Suppressor macrophage treated with lipopolysaccharide for 1 hour (primary cell): Measurements from ENCODE around the gene WDR7.

ENCODE experiments used
- DNase-seq, 3 donors: peaks; one replicate each; pipeline ENCODE4 v3.0.0-alpha.2; 2020 to 2022

The WDR7 gene

DNA sequence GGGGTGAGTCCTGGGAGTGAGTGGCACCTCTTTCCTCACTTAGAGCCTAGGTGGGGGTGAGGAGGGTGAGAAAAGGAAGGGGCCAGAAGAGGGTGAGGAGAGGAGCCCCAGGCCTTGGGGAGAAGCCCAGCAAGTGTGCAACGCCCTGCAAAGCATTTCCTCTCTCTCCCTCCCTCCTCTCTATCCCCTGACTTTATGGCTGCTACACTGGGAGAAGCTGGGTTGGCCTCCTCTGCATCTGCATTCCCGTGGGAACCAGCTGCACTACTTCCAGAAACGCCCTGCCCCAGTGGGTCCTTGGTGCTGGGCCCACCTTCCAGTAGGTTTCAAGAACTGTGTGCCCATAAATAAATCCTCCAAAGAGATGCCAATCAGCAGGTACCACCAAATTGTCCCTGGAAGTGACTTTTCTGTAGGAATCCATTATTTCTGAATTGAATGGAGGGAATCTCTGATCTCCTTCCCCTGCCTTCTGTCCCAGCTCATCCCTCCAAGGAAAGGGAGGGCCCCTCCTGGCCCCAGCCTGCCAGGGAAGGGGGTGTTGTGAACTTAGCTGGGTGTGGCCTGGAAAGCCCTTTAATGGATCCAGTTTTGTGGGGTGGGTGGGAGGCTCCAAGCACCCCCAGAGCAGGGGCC is 400.0 kb downstream of the WDR7 start:
- DNase-seq = no peak

DNA sequence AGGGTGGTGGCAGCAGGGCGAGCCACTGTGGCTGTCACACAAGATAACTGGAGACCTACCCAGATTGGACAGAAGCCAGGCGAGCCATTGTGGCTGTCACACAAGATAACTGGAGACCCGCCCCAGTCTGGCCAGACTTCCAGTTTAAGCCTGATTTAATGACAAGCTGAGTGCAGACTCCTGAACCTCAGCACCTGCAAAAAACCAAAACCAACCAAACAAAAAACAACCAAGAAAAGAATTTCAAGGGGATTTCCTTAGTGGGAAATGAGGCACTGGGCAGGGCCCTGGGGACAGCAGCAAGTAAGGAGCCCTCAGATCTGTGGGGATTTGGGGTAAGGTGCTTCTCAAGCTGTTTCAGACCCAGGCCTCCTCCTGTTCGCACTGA is 400.5 kb downstream of the WDR7 start:
- no peak for DNase-seq

DNA sequence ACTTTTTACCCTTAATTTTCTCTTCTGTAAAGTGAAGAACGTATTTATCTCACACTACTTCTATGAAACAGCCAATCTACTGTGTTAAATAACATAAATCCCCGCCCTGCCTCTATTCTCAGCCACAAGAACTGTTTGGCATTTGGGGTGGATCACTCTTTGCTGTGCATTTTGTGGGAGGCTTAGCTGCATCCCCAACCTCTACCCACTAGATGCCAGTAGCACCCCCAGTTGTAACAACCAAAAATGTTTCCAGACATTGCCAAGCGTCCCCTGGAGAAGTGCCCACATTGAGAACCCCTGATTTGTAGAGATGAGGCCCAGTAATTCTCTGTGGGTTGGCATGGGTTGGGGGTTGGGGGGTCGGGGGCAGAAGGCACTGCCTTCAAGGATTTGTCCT is 401.0 kb downstream of the WDR7 start:
- DNase-seq = no peak

DNA sequence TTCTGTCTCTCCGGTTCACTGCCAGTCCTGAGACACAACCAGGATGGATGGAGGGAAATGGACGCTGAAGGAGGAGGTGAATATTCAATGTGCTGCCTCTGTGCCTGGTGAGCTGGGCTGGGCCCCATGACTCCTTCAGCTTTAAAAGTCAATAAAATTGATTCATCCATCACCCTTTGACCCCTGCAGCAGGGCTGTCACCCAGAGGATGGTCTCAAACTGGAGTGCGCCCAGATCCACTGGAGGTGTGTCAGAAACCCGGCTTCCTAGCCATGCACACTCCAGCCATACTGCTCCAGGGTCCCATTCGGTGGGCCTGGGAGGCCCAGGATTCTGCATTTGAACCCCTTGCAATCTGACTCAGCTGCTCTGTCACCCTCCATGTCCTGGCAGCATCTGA is 401.6 kb downstream of the WDR7 start:
- no peak for DNase-seq

DNA sequence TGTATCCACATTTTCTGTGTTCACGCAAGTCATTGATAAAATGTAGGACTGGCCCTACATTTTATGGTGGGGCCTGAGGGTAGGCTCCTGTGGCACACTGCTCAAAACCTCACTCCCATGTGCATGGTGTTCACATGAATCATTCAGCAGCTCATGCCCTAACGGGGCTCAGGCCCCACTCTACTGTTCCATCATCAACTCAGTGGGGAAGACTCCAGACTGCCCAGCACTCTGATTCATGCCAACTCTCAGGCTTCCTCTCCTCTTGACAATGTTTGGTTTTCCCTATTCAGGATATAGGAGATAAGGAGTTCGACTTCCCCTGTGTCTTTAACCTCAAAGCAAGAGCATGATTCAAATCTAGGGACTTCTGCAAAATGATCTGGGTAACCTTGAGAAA is 403.7 kb downstream of the WDR7 start:
- DNase-seq = no peak

DNA sequence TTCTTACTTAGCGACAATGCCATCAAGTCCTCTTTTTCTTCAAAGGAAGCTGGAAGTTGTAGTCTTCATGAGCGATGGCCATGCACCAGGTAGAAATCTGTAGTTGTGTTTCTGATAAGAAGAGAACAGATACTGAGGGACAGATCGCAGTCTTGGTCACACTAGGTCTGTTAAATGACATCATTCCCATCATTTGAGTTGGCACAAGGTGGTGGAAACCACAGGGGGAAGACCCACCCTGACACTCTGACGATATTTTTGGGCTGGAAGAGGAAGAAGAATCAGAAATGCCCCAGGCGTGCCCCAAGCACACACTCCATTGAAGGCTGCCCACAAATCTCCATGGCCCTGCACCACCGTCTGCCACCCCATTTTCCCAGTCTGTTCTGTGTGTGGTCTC is 406.7 kb downstream of the WDR7 start:
- no peak for DNase-seq

DNA sequence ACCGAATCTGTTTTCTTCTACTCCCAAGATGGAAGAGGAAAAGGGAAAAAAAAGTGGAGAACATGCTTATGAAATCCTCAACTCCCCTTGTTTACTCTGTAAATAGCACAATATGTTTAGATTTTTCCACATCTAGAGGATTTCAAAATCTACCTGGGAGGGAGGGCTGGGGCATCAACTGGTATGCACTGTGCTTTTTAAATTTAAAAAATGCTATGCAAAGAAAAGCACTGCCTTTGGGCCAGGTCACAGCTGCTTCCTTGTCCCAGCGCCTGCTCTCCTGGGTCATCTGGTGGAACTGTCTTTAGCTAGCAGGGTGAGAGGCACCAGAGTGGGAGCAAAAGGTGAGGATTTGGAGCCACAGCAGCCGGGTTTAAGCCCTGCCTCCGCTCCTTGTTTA is 407.6 kb downstream of the WDR7 start:
- DNase-seq = no peak

DNA sequence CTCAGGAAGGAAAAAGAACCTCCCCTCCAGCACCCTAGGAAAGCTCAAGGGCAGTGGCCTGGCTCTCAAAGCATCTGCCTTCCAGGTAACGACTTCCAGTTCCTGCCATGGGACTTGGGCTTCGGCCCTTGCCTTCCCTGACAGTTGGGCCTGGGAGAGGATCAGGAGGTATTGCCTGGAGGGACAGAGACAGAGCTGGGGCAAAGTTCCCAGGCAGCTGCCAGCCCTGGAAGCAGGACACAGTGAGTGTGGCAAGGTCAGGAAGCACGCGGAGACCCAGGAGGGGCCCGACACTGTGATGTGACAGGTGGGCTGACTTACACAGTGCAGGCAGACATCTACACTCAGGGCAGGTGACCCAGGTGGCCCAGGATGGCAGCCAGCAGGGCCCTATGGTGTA is 408.2 kb downstream of the WDR7 start:
- no peak for DNase-seq

DNA sequence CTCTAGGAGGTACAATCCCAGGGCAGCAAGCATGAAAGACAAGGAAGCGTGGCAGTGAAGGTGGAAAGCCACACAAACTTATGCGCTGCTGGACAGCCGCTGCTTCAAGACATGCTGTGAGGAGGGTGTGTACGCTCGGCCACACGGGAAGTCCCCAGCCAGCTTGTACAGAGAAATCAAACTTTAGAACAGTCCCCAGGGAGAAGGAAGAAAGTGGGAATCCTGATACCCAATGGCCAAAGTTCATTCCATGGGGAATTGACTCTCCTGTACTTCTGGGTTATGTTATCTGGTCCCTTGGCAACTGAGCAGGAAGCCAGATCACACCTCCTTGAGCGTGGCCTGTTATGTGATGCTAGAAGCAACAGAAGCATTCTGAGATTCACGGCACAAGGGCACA is 409.7 kb downstream of the WDR7 start:
- no peak for DNase-seq

DNA sequence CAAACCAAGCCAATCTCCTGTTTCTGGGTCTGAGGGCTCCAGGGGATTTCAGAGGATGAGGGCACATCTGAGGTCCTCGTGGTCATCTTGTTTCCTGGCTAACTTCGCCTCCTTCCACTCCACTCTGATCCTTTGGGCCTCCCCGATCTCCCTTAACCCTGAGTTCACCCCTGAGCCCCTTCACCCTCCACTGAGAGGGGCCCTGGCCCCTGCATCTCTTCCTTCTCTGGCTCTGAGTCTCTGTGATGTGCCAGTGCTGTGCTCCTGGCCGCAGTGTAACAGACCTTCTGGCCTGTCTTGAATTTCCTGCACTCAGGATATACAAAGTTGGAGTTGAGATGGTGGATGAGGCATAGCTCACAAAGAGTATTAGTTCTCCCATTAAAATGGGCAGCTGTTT is 411.0 kb downstream of the WDR7 start:
- no peak for DNase-seq

DNA sequence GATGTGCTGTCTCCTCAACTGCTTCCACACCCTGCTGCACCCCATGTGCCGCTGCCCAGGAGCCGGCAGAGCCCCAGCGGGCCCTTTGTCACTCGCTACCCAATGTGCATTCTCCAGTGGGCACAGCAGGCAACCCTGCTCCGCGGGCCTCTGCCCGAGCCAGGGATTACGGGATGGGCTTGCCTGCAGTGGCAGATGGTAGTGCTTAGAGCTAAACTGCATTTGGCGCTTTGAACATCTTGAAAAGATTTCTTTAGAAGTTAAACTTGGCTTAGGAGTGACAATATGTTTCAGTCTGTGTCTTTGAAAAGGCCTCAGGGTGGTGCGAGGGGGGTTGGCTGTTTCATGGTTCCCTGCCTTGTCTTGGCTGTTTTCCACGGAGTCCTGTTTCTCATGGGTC is 411.7 kb downstream of the WDR7 start:
- no peak for DNase-seq

DNA sequence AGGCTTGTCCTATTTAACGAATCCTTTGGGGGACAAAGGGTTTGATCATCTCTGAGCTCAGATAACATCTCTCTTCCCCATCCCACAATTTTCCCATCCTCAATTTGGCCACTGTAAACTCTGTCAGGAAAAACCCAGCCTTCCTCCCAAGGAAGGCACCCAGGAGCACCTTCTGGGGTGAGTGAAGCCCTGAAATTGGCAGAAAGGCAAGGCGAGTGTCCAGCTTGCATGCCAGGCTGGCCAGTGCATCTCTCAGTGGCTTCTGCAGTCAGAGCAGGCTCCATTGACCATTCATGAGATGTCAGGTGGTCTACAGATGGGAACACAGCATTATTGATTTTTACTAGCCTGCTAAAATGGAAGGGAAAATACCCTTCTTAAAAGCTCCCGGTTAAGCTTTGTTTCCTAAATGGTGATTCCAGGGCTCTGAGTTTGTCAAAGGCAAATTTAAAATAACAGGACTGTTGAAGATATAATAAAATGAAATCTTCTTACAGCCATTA is 412.5 kb downstream of the WDR7 start:
- no peak for DNase-seq

DNA sequence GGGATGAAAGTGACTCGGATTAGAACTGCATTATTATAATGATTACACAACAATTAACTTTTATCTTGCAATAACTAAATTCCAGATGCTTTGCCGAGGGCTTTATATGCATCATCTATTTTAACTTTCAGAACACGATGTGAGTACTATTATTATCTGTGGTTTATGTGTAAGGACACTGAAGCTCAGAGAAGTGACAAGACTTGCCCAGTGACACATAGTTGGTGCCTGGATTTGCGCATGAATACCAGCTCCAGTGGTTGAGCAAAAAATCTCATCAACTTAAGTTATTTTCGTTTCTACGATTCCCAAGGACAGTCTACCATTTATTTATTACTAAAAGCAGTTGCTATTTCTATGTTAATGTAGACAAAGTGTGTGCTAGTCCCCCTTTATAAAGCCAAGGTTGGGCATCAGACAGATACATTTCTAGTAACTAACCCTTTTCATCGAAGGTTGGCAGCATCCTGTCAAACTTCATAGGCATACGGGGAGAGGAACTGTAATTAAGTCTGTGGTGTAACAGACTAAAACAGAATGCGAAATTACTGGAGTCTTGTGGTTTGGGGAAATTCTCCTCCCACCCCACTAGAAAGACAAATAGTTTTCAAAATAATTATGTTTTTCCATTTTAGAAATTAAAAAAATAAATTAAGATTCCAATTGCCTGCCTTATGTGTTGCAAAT is 422.5 kb downstream of the WDR7 start:
- peak in 2 of 3 donors; percentile 22 to 26 for DNase-seq

DNA sequence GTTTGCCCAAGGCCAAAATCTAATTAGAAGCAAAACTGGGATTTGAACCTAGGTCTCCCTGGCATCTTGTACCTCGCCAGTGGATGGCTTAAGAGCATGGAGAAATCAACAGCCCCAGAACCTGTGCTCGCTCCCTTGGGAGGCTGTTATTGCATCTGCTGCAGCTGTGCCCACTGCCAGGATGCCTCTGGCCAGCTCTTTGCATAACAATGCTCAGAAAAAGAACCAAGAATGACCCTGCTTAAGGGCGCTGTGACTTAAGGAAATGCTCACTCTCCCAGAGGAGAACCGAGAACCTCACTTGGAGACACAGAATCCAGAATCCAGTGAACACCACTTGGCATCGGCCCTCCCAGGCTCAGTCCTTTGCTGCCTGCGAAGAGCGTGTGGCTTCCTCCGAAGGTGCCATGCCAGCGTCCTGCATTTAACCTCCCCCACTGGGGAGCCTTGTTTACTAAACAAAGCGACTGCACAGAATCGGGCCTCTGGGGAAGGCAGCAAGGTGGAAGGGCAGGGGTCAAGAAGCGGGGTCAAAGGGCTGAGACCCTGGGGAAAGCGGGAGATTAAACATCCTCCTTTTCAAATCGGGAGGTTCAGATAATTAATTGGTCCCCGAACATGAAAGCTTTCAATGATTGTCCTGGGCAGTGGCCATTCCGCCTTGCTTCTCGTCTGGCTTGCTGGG is 424.7 kb downstream of the WDR7 start:
- no peak for DNase-seq

DNA sequence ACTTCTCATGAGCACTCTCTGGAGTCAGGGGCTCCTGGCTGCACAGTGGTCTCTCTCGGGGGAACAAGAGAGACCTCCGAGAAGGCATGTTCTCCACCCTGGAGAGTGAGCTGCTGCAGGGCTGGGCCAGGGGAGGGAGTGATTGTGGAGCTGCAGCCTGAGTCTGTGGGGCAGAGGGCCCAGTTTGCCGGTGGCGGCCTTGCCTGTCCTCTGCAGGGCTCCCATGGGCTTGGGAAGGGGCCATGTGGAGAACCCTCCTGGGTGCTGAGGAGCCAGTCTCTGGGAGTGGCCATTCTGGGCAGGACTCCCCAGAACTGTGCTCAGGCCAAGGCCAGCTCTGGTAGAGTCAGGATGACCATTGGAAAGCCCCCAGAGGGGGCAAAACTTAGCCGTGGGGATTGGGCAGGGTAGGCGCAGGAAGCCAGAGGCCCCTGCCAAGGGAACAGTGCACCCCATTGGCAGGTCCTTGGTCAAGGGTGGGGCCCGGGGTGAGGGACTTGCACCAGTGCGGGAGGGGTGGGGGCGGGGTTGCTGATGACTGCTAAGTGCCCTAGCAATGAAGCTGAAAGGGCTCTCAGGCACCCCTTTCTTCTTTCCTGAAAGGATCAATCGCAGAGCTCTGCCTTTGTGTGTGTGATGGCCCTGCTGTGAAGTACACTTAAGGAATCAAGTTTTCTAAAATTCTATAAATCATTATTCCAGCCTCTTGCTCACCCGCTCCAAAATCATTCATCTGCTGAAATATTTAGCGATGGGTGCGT is 426.0 kb downstream of the WDR7 start:
- DNase-seq = no peak

DNA sequence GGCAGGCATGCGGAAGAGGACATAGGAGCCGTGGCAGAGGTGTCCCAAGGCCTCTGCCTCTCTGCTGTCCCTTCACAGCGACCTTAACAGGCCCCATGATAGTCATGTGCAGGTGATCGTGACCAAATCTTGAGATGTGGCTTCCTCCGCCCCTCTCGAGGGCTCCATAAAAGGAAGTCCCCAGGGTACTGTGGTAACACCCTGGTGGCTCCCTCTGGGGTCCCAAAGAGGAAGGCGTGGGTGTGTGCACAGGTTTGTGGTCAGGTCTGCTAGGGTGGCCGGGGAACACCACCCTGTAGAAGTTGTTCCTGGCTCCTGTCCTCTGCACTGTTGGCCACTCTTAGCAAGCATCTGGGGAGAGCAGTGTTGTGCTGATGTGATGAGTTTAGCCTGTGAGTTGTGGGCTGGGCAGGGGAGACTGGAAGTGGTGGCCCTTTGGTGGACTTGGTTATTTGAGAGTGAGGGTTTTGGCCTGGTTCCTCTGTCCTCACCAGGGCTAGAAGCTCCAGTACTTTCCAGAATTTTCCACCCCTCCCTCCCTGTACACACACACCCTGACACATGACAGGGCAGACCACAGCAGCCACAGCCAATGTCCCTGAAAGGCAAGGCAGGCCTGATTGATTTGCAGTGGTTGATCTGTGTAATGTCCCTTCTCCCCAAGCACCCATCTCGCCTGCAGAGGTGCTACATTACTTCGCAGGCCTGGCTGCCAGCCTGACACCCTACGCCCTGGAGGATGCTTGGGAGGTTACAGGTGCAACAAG is 426.8 kb downstream of the WDR7 start:
- DNase-seq = peak; percentile 33 to 46 (median 35)

DNA sequence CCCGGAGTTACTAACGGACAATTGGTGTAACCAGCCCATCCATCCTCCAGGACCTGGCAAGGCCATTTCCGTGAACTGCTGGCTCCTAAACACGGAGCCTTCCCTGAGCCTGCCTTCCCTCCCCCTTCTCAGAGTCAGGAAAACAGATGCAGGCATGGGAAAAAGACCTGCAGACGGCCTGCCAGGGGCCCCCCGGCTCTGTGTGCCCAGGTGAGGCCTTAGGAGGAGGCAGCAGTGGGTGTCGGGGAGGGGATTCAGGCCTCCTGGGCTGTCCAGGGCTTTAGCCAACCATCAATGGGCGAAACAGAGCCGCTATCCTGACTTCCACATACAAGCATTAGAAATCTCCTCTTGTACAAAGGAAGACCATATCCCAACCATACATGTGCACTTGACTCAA is 427.5 kb downstream of the WDR7 start:
- no peak for DNase-seq

DNA sequence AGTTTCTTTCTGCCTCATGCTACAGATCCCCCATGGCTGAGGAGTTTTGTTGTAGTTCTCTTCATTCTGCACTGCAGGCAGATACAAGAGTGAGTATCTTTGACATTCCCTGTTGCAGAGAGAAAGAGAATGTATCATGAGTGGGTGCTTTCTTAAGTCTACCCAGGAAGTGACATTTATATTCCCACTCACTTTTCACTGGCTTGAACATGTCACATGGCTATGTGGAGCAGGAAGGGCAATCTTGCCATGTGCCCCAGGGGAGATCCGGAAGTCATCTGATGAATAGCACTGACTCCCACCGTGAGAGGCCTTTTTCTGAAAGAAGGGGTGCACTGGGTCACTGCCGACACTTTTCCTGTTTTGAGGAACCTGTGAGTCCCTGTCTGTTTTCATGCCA is 429.3 kb downstream of the WDR7 start:
- no peak for DNase-seq

DNA sequence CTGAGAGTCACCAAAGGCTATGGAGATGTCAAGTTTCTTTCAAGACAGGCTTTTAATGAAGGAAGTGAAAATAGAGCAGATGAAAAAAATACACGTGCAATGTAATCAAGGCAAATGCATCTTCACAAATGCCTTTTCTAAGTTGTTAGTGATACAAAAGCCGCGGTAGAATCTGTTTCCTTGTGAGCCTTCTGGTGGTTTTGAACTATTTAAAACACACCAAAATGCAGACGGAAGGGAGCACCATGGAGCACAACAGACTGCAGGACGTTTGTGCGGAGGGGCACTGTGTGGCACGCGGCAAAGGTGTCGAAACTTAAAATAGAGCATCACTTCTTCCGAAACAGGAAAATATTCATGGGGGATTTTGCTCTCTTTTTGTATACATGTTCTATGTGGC is 430.7 kb downstream of the WDR7 start:
- DNase-seq = peak; percentile 17 to 48 (median 36)

DNA sequence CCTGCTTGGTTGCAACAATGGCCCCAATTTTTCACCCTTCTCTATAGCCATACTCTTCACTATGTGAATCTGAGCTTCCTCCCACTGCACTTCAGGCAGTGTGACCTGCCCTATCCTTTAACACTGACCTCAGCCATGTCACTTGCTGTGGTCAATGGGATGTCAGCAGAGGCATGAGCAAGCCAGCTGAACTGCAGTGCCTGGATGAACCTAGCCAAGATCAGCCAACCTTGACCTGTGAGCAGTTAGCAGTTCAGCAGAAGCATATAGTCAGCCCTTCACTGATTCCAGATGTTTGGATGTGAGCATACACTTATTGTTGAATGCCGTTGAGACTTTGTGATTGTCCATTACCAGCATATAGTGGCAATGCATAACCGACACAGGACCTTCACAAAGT is 432.3 kb downstream of the WDR7 start:
- no peak for DNase-seq

DNA sequence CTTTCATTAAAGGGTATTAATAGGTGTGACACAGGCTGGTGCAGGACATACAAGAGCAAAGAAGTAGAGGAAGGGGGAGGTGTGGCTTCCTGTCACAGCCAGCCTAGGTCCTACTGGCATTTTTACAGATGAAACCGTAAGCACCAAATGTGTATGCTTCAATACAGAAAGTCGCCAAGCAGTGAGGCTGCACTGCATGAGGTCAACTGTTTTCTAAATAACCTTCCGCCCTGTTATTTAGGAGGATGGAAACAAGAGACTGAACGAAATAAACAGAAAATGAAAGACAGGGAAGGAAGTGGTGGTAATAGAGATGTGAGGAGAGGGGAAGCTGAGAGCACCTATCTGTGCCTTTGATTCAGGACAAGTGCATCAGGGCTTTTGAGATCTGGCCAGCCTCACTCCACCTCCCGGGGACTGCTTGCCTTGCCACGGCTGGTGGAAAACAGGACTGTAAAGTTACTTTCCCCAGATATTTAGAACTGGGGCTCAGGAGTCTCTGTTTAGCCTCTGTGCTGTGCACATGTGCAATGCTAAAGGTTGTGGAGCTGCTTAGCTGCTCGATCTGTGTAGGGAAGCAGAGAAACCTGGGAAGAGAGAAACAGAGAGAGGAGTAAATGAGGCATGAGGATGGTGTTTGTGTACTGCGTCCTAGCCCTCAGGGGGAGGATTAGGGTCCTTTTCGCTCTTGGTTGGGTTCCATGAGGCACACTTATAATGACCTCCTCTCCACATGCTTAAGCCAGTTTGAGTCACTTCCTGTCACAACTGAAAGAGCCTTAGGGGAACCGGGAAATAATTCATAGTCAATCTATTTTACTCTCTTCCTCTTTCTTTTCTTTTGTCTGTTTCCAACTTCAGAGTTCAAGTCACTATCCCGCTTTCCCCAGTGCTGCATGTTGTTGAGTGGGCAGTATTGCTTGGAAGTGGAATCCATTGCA is 433.4 kb downstream of the WDR7 start:
- peak; percentile 31 to 78 (median 68) for DNase-seq

DNA sequence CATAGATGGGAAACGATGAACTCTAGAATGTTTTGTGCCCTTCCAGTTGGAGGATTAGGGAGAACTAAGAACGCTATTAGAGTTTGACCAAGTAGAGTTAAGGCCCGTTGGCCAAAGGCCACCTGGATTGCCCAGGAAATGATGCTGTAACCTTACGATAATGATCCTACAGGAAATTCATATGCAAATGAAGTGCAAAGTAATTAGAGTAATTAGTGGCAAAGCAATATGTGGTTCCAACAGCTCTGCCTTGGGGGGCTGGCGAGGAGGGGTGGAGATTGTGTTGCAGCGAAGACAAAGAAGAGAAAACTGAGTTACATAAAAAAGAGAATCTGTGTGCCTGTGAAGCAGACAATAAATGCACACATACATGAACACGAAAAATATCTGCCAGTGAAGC is 434.2 kb downstream of the WDR7 start:
- no peak for DNase-seq
